HUES6 (cell line): ENCODE results near the gene C2orf72.
"Not testable (repeated sequence)": the region's sequence is repeated elsewhere in the genome, so short reads cannot be mapped to it uniquely, and the experiment has no call there.

ENCODE experiments used
- H3K27ac ChIP-seq: 2 replicates; pipeline ENCODE4 v1.7.0; 2013; ENCODE audit warnings: low read depth, mild to moderate bottlenecking, low read length, inconsistent platforms
- H3K27me3 ChIP-seq: 2 replicates; pipeline ENCODE4 v1.6.1; 2013; ENCODE audit warnings: low read length; ENCODE audit not compliant: control insufficient read depth, insufficient read depth
- H3K36me3 ChIP-seq: 2 replicates; pipeline ENCODE4 v1.6.1; 2013; ENCODE audit warnings: low read length; ENCODE audit not compliant: control insufficient read depth, insufficient read depth
- H3K4me1 ChIP-seq: 2 replicates; pipeline ENCODE4 v1.6.1; 2013; ENCODE audit warnings: low read length; ENCODE audit not compliant: control insufficient read depth, insufficient read depth
- H3K4me3 ChIP-seq: 2 replicates; pipeline ENCODE4 v1.5.1; 2013; ENCODE audit warnings: low read depth, low read length
- H3K9ac ChIP-seq: one replicate; pipeline ENCODE4 v1.6.1; 2013; ENCODE audit warnings: mild to moderate bottlenecking, low read length
- H3K9me3 ChIP-seq: 2 replicates; pipeline ENCODE4 v1.6.1; 2013; ENCODE audit warnings: low read depth, low read length; ENCODE audit not compliant: control insufficient read depth, insufficient read depth

C2orf72 gene

DNA sequence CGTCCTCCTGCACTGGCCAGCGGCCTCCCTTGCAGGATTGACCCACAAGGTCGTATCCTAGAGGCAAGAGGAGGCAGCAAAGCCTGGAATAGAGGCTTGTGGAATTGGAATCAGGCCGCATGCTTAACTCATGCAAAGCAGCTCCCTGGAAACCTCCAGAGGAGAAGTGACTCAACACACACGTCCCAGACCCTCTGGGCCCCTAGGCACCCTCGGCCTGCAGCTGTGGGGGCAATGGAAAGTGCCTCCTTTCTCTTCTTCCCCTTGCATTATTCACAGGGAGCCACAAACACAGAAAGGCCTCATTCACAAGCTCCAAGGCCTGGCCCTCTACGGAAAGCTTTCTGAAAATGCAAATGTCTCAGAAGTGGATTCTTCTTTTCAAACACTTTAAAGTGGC, 21.8 kb upstream of the C2orf72 start:
- no peaks in the 10 kb centered on the region for H3K36me3 ChIP-seq
- no peaks in the 10 kb centered on the region for H3K27me3 ChIP-seq
- no peak overlapping the region for H3K9ac ChIP-seq
- H3K4me1 ChIP-seq: peaks cover 12% of the 10 kb centered on the region; the same call in 1 of the 2 replicates
- no peak overlapping the region for H3K27ac ChIP-seq
- no peak overlapping the region for H3K4me3 ChIP-seq
- H3K9me3 ChIP-seq: 0 out of 2 replicates have a peak, but pooled peaks cover 3% of the 10 kb centered on the region

DNA sequence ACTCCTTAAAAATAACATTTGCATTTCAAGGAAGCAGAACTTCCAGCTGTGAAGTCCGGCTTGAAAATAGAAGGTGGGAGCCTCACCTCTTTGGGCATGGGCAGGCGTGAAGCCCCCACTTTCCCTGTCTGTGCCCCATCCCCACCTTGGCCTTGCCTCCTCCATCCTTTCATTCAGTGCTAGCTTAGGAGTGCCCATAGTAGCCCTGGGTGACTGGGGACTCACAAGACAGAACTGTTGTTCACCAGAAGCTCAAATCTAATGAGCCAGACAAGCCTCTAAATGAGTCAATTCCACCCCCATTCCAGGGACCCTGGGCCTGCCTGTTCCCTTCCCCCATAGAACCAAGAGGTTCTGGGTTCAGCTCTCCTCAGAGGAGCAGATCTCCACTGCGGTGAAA, 21.4 kb upstream of the C2orf72 start:
- Histone ChIP-seq H3K9me3 (0 out of 2 replicates have a peak, but pooled peaks cover 3% of the 10 kb centered on the region), H3K4me1 (peaks cover 12% of the 10 kb centered on the region; the same call in 1 of the 2 replicates), H3K9ac (no peak overlapping the region), H3K27ac (no peak overlapping the region), H3K4me3 (no peak overlapping the region), H3K27me3 (no peaks in the 10 kb centered on the region), H3K36me3 (no peaks in the 10 kb centered on the region)

DNA sequence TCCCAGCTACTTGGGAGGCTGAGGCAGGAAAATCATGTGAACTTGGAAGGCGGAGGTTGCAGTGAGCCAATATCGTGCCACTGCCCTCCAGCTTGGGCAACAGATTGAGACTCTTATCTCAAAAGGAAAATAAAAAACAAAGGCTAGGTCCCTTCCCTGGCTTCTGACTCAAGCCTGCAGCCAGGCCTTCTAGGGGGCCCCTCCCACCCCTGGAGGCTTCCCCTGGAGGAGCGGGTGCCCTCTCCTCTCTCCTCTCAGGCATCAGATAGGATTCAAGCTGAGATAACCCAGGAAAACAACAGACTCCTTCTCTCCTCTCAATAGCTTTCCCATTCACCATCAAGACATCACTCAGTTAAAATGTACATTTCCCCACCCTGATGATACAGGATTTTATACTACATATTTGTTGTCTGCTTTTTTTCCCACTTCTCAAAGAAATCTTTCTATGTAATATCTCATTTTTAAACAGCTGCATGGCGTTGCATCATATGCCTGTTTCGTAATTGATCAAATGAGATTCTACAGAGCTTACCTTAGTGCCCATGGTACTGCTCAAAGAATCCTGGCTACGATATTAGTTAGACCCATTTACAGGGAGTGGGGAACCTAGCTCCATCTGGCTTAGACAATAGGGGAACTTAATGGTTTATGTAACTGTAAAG, 20.6 kb upstream of the C2orf72 start:
- H3K4me3 ChIP-seq: no peak overlapping the region

DNA sequence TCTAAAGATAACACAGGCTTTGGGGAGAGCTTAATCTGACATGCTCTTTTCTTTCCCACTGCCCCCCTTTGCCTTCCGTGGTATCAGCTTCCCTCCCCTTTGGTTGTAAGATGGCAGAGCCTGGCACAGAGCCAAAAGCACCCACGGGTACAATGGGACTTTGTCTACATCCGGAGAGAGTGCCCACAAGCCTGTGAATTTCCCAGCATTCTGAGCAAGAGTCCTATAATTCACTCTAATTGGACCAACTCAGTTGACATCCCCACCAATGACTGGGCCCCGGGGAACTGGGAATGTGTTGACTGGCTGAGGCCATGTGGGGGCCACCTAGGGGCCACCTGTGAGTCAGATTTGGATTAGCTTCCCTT, 20.1 kb upstream of the C2orf72 start:
- no peaks in the 10 kb centered on the region for H3K36me3 ChIP-seq
- H3K9ac ChIP-seq: no peak overlapping the region
- no peak overlapping the region for H3K27ac ChIP-seq
- peaks cover 12% of the 10 kb centered on the region; the same call in 1 of the 2 replicates for H3K4me1 ChIP-seq
- H3K9me3 ChIP-seq: 0 out of 2 replicates have a peak, but pooled peaks cover 3% of the 10 kb centered on the region
- H3K27me3 ChIP-seq: no peaks in the 10 kb centered on the region
- no peak overlapping the region for H3K4me3 ChIP-seq

More for the DNA sequence above, 20.6 kb upstream of the C2orf72 start:
- Histone ChIP-seq H3K27ac (no peak overlapping the region), H3K9ac (no peak overlapping the region), H3K36me3 (no peaks in the 10 kb centered on the region), H3K4me1 (peaks cover 12% of the 10 kb centered on the region; the same call in 1 of the 2 replicates), H3K9me3 (0 out of 2 replicates have a peak, but pooled peaks cover 3% of the 10 kb centered on the region), H3K27me3 (no peaks in the 10 kb centered on the region)

DNA sequence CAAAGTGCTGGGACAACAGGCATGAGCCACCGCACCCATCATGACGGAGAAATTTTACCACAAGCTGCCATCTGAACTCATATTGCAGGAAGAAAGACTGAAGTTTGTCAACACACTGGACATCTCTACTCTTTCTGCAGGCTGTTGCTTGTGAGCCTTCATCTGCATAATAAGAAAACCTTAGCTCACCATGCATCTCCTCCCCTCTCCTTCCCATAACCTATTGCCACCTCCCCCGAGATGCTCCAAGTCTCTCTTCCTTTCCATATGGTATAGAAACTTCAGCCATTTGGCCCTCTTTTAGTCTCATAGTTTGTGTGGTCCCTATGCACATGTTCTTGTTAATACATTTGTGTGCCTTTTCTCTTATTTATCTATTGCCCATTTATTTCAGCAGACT, 19.1 kb upstream of the C2orf72 start:
- H3K4me3 ChIP-seq: no peak overlapping the region
- no peaks in the 10 kb centered on the region for H3K27me3 ChIP-seq
- H3K9ac ChIP-seq: no peak overlapping the region
- H3K27ac ChIP-seq: no peak overlapping the region
- H3K4me1 ChIP-seq: peaks cover 12% of the 10 kb centered on the region; the same call in 1 of the 2 replicates
- no peaks in the 10 kb centered on the region for H3K36me3 ChIP-seq
- 0 out of 2 replicates have a peak, but pooled peaks cover 3% of the 10 kb centered on the region for H3K9me3 ChIP-seq

DNA sequence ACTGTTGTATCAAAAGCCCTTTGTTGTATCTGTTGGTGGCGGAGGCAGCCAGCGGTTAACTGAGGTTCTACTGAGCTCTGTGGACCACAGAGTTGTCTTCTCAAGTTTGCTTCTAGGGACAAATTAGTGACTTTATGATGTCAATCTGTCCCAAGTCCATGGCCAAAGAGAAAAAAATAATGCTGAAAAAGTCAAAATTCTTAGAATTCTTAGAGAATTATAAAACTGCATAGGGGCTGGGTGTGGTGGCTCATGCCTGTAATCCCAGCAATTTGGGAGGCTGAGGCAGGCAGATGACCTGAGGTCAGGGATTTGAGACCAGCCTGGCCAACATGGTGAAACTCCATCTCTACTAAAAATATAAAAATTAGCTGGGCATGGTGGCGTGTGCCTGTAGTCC, 12.3 kb upstream of the C2orf72 start:
- H3K9ac ChIP-seq, H3K27ac ChIP-seq, H3K9me3 ChIP-seq, H3K36me3 ChIP-seq, H3K27me3 ChIP-seq, H3K4me3 ChIP-seq, H3K4me1 ChIP-seq: not testable (repeated sequence)

DNA sequence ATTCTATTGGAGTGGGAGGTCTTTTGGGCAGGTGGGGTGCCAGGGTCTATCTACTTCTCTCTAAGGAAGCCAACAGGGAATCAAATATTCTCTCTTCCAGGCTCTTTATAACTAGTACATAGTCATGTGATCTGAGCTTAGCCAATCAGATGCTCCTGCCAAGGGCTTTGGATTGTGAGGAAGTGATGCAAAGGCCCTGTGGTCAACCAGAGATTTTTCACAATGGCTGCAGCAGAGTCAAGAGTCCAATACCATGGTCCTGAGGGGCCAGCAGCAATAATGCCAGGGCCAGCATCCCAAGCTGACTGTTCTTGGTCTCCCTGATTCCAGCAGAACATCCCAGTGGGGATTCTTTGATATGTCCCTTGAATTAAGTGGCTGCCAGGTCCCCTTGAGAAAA, 8.4 kb upstream of the C2orf72 start:
- Histone ChIP-seq H3K36me3 (no peaks in the 10 kb centered on the region), H3K27me3 (peaks cover 19% of the 10 kb centered on the region), H3K9me3 (no peaks in the 10 kb centered on the region), H3K4me3 (no peak overlapping the region), H3K9ac (no peak overlapping the region), H3K4me1 (peaks cover 3% of the 10 kb centered on the region; the same call in 1 of the 2 replicates), H3K27ac (no peak overlapping the region)

DNA sequence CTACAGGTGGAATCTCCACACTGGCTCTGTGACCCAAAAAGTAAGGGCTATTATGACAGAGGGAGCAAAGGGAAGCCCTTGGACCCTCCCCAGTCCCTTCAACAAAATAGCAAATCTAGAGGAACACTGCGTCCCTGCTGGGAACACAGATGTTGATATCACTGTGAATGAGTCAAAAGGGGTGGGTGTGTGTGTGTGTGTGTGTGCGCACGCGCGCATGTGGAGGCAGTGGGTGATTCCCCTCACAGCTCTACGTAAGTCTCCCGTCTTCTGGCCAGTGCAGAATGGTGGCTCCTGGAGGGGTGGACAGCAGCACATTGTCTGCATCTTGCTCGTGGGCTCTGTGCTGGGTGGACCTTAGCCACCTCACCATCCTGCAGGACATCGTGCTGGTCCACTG, 7.8 kb upstream of the C2orf72 start:
- Histone ChIP-seq H3K4me3 (no peak overlapping the region), H3K27ac (no peak overlapping the region), H3K36me3 (no peaks in the 10 kb centered on the region), H3K9me3 (no peaks in the 10 kb centered on the region), H3K27me3 (peaks cover 26% of the 10 kb centered on the region), H3K4me1 (peaks cover 3% of the 10 kb centered on the region; the same call in 1 of the 2 replicates), H3K9ac (no peak overlapping the region)

DNA sequence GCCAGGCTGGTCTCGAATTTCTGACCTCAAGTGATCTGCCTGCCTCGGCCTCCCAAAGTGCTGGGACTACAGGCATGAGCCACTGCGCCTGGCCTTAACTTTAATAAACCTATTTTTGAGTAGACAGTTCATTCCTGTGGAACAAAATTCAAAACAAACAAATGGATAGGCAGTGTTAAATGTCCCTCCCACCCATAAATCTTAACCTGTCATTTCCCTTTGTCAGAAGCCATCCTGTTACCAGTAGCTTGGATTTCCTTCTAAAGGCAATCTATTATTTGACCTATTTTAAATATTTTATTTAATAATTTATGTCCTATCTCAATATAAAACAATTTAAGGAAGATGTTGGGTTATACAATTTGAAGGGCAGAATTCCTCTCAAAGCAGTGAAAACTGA, 6.6 kb upstream of the C2orf72 start:
- Histone ChIP-seq H3K27ac (no peak overlapping the region), H3K9ac (no peak overlapping the region), H3K9me3 (no peaks in the 10 kb centered on the region), H3K4me1 (peaks cover 3% of the 10 kb centered on the region; the same call in 1 of the 2 replicates), H3K27me3 (peaks cover 35% of the 10 kb centered on the region), H3K36me3 (no peaks in the 10 kb centered on the region), H3K4me3 (no peak overlapping the region)

DNA sequence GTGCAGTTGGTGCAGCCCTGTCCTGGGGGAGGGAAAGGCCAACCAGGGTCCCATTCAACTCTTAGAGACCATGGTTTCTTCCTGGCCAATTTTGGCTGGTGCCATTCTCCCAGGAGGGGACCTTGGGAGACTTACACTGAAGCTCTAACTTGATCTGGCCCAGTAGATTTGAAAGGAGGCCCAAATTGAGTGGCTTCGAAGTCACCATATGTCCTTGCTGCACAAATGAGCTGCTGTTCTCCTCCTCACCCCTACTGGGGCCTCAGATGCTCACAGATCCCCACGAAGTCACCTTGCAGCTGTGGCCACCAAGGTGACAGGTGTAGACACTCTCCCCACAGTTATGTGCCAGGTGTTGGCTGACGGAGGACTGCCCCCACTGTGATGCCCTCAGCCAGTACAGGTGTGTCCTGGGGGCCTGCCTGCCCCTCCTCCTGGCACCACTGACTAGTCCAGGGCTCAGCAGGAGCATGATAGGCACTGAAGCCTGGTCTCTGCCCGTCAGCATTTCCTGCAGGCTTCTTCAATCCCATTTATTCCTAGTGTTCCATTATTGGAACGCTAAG, 4.7 kb upstream of the C2orf72 start:
- Histone ChIP-seq H3K9ac (no peak overlapping the region), H3K27me3 (peaks cover 53% of the 10 kb centered on the region), H3K27ac (no peak overlapping the region), H3K4me1 (no peaks in the 10 kb centered on the region), H3K36me3 (no peaks in the 10 kb centered on the region), H3K4me3 (no peak overlapping the region), H3K9me3 (no peaks in the 10 kb centered on the region)
